GM19372 (cell line): ENCODE measurements around the gene SCML1.

Source experiments
- ATAC-seq: cut with Tn5 transposase; IDR thresholded peaks from one replicate; pipeline ENCODE4 v1.9.1; 2021; ENCODE audit warnings: mild to moderate bottlenecking, low read depth, moderate library complexity; ENCODE audit not compliant: unreplicated experiment

The SCML1 gene

DNA sequence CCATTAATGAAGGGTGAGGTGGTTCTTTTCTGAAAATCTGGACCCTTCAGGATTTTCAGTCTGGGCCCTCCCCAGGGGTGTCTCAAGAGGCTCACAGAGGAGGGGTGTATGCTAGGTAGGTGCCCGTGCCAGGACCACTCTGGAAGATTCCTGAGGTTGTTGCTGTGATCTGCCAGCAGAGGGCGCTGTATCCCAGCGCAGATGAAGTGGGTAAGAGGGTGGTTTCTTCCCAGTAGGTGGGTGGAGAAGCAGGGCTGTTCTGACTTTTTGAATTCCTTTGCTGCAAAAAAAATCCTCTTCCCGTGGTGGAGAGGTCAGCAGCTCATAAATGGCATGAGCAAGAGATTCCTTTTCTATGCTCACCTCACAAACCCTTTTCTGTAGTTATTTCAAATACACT lies 51.1 kb downstream of the SCML1 start:
- no peak for ATAC-seq

DNA sequence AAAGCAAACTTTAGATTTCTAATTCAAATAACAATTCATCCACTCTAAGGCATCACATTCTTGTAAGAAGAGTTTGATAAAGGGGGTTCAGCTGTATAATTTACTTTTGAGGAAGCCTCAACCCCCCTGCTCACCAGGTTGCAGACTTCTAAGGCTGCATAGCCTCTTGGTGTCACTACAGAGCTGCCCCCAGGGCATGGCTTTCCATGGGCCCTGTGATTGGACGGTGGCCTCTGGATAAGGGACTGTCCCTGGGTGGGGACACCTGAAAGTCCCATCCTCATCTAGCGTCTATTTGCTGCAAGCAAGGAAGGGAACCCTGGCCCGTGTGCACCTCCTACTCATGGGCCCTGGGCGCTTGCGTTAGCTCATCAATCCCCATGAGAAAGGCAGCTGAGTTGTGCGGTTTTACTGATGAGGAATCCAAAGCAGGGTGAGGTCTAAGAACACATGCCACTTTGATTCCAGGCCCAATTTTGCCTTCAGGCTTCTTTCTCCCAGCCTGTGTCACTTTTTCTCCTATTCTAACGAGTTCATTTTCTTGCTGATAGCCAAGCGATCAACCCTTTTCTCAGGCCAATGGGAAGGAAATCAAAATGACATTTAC lies 51.8 kb downstream of the SCML1 start:
- ATAC-seq, result no peak

DNA sequence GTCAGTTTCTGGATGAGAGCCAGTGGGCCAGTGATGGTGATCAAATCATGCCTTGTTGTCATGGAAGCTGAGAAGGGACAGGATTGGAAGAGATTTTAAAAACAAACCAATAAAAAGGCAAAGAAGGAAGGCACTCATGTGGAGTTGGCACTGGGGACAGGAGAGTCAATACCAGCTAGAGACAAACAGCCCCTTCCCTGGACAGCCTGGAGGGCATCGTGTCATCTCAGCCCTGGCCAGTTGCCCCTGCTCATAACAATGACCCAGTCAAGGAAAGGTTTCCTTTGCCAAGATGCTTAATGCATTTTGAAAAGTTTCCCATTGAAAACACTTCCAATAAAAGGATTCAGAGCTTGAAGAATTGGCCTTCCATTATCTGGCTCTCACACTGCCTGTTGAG lies 55.5 kb downstream of the SCML1 start:
- ATAC-seq, result no peak

DNA sequence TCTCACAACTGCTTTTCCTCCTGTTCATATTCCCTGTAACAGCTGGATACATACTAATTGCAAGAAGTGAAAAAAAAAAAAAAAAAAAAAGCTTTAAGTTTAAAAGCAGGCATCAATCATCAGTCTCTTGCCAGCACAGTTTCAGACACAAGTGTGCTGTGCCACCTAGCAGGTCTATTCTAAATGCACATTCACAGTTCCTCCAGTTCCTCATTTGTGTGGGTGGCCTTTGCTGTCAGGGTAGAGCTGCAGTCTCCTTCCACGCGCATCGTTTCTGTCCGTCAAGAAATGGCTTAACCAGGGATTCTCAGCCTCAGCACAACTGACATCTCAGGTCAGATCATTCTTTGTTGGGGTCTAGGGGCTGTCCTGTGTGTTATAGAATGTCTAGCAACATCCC lies 61.6 kb downstream of the SCML1 start:
- no peak for ATAC-seq

DNA sequence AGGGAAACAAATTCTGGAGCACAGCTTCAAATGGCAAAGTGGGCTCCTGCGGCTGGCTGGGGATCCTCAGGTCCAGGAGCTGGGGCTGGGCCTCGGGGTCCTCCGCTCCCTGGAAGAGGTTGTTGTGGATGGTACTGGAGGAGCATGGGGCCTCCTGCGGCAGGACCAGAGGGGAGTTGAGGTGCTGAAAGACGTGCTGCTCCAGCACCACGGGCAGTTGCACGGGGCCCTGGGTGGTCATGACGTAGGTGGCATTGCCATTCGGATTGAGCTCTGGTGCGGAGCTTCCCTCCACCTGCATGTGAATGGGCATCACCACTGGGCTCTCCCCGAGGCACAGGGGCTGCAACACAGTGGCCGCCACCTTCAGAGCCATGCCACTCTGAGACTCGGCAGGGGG lies 64.1 kb downstream of the SCML1 start:
- ATAC-seq, result no peak

DNA sequence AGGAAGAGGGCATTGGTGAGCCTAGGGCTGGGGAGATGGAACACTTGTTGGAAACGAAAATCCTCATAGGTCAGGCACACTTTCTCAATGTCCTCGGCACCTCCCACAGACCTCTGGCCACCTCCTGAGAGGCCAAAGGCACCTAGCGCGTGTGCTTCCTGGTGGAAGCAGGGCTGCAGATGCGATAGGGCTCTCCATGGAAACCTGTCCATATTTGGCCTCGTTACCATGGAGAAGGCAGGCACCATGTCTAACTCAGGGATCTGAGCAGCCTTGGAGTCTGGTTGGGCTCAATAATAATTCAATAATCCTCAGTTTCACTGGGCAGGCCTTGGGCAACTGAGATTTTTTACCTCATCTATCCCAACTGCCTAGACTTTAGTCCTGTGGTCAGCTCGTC lies 65.5 kb downstream of the SCML1 start:
- ATAC-seq, result no peak

DNA sequence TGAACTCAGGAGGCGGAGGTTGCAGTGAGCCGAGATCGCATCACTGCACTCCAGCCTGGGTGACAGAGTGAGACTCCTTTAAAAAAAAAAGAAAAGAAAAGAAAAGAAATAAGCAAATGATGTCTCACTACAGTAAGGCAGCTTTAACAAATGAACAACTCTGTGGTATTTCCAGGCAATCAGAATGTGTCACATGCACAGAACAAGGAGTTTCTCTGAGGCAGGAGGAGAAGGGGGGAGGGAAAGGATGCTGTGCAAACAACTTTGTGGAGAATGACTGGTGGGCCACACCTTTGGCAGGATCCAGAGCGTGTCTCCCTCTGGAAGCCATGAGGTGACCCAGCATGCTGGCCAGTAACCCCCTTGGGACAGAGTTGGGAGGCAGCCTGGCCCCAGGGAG lies 66.2 kb downstream of the SCML1 start:
- no peak for ATAC-seq
